Panc1 (cell line): ENCODE results near the gene NFATC1.

ENCODE experiments used
- POLR2AphosphoS5 ChIP-seq: IDR thresholded peaks from 2 replicates; pipeline ENCODE4 v1.6.1; 2012; ENCODE audit warnings: mild to moderate bottlenecking, low read depth, low read length, moderate library complexity
- SIN3A ChIP-seq: IDR thresholded peaks from 2 replicates; pipeline ENCODE4 v1.6.1; 2012; ENCODE audit warnings: low read depth, mild to moderate bottlenecking, low read length, moderate library complexity, borderline replicate concordance; ENCODE audit not compliant: insufficient read depth
- TCF7L2 ChIP-seq: IDR thresholded peaks from 2 replicates; pipeline ENCODE4 v1.6.1; 2011; ENCODE audit warnings: mild to moderate bottlenecking, low read depth, low read length, inconsistent platforms
- TF ChIP-seq, protein P1 (sequence below): fragments of 450-650 bp; IDR thresholded peaks from 2 replicates; pipeline ENCODE4 v1.5.1; 2017; ENCODE audit warnings: mild to moderate bottlenecking
- TF ChIP-seq, protein P2 (sequence below), 2 experiments: IDR thresholded peaks; 2 replicates each; pipeline ENCODE4 v1.6.1; 2011 to 2012; ENCODE audit warnings: low read depth in 2 of 2, control low read depth in 1 of 2, low read length in 1 of 2, mild to moderate bottlenecking in 1 of 2, moderate library complexity in 1 of 2; ENCODE audit not compliant: insufficient read depth in 1 of 2

DNA sequence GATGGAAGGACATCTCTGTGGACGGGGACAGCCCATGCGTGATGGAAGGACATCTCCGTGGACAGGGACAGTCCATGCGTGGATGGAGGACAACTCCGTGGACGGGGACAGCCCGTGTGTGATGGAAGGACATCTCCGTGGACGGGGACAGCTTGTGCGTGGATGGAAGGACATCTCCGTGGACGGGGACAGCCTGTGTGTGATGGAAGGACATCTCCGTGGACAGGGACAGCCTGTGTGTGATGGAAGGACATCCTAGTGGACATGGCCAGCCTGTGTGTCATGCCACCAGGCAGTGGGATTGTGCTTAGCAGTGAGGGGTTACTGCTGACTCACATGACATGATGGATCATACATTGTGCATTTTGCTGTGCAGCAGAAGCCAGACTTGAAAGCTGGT lies 30.0 kb upstream of the NFATC1 start:
- TF ChIP-seq, protein P1, sequence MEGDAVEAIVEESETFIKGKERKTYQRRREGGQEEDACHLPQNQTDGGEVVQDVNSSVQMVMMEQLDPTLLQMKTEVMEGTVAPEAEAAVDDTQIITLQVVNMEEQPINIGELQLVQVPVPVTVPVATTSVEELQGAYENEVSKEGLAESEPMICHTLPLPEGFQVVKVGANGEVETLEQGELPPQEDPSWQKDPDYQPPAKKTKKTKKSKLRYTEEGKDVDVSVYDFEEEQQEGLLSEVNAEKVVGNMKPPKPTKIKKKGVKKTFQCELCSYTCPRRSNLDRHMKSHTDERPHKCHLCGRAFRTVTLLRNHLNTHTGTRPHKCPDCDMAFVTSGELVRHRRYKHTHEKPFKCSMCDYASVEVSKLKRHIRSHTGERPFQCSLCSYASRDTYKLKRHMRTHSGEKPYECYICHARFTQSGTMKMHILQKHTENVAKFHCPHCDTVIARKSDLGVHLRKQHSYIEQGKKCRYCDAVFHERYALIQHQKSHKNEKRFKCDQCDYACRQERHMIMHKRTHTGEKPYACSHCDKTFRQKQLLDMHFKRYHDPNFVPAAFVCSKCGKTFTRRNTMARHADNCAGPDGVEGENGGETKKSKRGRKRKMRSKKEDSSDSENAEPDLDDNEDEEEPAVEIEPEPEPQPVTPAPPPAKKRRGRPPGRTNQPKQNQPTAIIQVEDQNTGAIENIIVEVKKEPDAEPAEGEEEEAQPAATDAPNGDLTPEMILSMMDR, result no peak
- TF ChIP-seq, protein P2, sequence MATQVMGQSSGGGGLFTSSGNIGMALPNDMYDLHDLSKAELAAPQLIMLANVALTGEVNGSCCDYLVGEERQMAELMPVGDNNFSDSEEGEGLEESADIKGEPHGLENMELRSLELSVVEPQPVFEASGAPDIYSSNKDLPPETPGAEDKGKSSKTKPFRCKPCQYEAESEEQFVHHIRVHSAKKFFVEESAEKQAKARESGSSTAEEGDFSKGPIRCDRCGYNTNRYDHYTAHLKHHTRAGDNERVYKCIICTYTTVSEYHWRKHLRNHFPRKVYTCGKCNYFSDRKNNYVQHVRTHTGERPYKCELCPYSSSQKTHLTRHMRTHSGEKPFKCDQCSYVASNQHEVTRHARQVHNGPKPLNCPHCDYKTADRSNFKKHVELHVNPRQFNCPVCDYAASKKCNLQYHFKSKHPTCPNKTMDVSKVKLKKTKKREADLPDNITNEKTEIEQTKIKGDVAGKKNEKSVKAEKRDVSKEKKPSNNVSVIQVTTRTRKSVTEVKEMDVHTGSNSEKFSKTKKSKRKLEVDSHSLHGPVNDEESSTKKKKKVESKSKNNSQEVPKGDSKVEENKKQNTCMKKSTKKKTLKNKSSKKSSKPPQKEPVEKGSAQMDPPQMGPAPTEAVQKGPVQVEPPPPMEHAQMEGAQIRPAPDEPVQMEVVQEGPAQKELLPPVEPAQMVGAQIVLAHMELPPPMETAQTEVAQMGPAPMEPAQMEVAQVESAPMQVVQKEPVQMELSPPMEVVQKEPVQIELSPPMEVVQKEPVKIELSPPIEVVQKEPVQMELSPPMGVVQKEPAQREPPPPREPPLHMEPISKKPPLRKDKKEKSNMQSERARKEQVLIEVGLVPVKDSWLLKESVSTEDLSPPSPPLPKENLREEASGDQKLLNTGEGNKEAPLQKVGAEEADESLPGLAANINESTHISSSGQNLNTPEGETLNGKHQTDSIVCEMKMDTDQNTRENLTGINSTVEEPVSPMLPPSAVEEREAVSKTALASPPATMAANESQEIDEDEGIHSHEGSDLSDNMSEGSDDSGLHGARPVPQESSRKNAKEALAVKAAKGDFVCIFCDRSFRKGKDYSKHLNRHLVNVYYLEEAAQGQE (IDR thresholded peaks at IDR 0.05; ENCODE audit: insufficient read depth in 1 of 2, low read depth in 2 of 2, low read length in 1 of 2), result no peak
- TF ChIP-seq POLR2AphosphoS5 (no peak), TCF7L2 (no peak), SIN3A (no peak)
